ENCODE measurements around the gene SPN.
"Not testable (repeated sequence)": the region's sequence is repeated elsewhere in the genome, so short reads cannot be mapped to it uniquely, and the experiment has no call there.

Gene SPN

GRCh38 chr16:29650771-29651170 is 12.3 kb upstream of the SPN start:
- Histone ChIP-seq H3K27ac (ENCODE audit: low read length) (no peak overlapping the region), H3K4me1 (ENCODE audit: insufficient read depth, low read length) (0 out of 2 replicates have a peak, but pooled peaks cover 2% of the 10 kb centered on the region), H4K20me1 (ENCODE audit: insufficient read depth, low read length) (no peaks in the 10 kb centered on the region), H3K9ac (ENCODE audit: low read depth, low read length) (no peak overlapping the region), H3K27me3 (ENCODE audit: insufficient read depth, low read length, poor library complexity) (no peaks in the 10 kb centered on the region), H3K79me2 (ENCODE audit: insufficient read depth, low read length) (no peaks in the 10 kb centered on the region), H3K9me3 (ENCODE audit: insufficient read depth, low read length, severe bottlenecking) (no peaks in the 10 kb centered on the region), H3K36me3 (ENCODE audit: insufficient read depth, low read length) (no peaks in the 10 kb centered on the region), H3K4me3 (ENCODE audit: low read depth in 1 of 2, low read length in 2 of 2) (no peak overlapping the region), H2AFZ (ENCODE audit: low read depth, low read length) (no peak overlapping the region), H3K4me2 (ENCODE audit: insufficient read depth, low read length) (no peak overlapping the region)
- DNase-seq (no peak), ATAC-seq (ENCODE audit: insufficient read depth, low read depth) (no peak)
- TF ChIP-seq EZH2 (IDR thresholded peaks at IDR 0.05; ENCODE audit: borderline replicate concordance, low read depth, low read length, severe bottlenecking): no peak
- TF ChIP-seq, protein P1, sequence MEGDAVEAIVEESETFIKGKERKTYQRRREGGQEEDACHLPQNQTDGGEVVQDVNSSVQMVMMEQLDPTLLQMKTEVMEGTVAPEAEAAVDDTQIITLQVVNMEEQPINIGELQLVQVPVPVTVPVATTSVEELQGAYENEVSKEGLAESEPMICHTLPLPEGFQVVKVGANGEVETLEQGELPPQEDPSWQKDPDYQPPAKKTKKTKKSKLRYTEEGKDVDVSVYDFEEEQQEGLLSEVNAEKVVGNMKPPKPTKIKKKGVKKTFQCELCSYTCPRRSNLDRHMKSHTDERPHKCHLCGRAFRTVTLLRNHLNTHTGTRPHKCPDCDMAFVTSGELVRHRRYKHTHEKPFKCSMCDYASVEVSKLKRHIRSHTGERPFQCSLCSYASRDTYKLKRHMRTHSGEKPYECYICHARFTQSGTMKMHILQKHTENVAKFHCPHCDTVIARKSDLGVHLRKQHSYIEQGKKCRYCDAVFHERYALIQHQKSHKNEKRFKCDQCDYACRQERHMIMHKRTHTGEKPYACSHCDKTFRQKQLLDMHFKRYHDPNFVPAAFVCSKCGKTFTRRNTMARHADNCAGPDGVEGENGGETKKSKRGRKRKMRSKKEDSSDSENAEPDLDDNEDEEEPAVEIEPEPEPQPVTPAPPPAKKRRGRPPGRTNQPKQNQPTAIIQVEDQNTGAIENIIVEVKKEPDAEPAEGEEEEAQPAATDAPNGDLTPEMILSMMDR (IDR thresholded peaks at IDR 0.05; ENCODE audit: borderline replicate concordance, extremely low read depth, low read length, poor library complexity, severe bottlenecking): no peak

GRCh38 chr16:29651774-29652349 is 11.2 kb upstream of the SPN start:
- no peak overlapping the region for H3K9ac ChIP-seq (ENCODE audit: low read depth, low read length)
- DNase-seq: no peak
- H3K27ac ChIP-seq (ENCODE audit: low read length): no peak overlapping the region
- H3K27me3 ChIP-seq (ENCODE audit: insufficient read depth, low read length, poor library complexity): no peaks in the 10 kb centered on the region
- H2AFZ ChIP-seq (ENCODE audit: low read depth, low read length): no peak overlapping the region
- ATAC-seq (ENCODE audit: insufficient read depth, low read depth): no peak
- H4K20me1 ChIP-seq (ENCODE audit: insufficient read depth, low read length): no peaks in the 10 kb centered on the region
- no peaks in the 10 kb centered on the region for H3K79me2 ChIP-seq (ENCODE audit: insufficient read depth, low read length)
- H3K9me3 ChIP-seq (ENCODE audit: insufficient read depth, low read length, severe bottlenecking): no peaks in the 10 kb centered on the region
- H3K4me2 ChIP-seq (ENCODE audit: insufficient read depth, low read length): no peak overlapping the region
- no peak for TF ChIP-seq EZH2 (IDR thresholded peaks at IDR 0.05; ENCODE audit: borderline replicate concordance, low read depth, low read length, severe bottlenecking)
- TF ChIP-seq, protein P1 (IDR thresholded peaks at IDR 0.05; ENCODE audit: borderline replicate concordance, extremely low read depth, low read length, poor library complexity, severe bottlenecking): no peak
- H3K36me3 ChIP-seq (ENCODE audit: insufficient read depth, low read length): no peaks in the 10 kb centered on the region
- H3K4me3 ChIP-seq (ENCODE audit: low read depth in 1 of 2, low read length in 2 of 2): no peak overlapping the region
- 0 out of 2 replicates have a peak, but pooled peaks cover 2% of the 10 kb centered on the region for H3K4me1 ChIP-seq (ENCODE audit: insufficient read depth, low read length)

- Histone ChIP-seq H3K79me2 (ENCODE audit: insufficient read depth, low read length) (no peaks in the 10 kb centered on the region), H4K20me1 (ENCODE audit: insufficient read depth, low read length) (no peaks in the 10 kb centered on the region), H3K9me3 (ENCODE audit: insufficient read depth, low read length, severe bottlenecking) (no peaks in the 10 kb centered on the region), H3K27me3 (ENCODE audit: insufficient read depth, low read length, poor library complexity) (no peaks in the 10 kb centered on the region), H3K4me2 (ENCODE audit: insufficient read depth, low read length) (no peak overlapping the region), H2AFZ (ENCODE audit: low read depth, low read length) (no peak overlapping the region), H3K27ac (ENCODE audit: low read length) (no peak overlapping the region), H3K36me3 (ENCODE audit: insufficient read depth, low read length) (no peaks in the 10 kb centered on the region), H3K4me1 (ENCODE audit: insufficient read depth, low read length) (0 out of 2 replicates have a peak, but pooled peaks cover 2% of the 10 kb centered on the region), H3K9ac (ENCODE audit: low read depth, low read length) (no peak overlapping the region), H3K4me3 (ENCODE audit: low read depth in 1 of 2, low read length in 2 of 2) (no peak overlapping the region)
- TF ChIP-seq, protein P1 (IDR thresholded peaks at IDR 0.05; ENCODE audit: borderline replicate concordance, extremely low read depth, low read length, poor library complexity, severe bottlenecking): no peak
- TF ChIP-seq EZH2 (IDR thresholded peaks at IDR 0.05; ENCODE audit: borderline replicate concordance, low read depth, low read length, severe bottlenecking): no peak
- ATAC-seq (ENCODE audit: insufficient read depth, low read depth) (no peak), DNase-seq (no peak)
Observed at GRCh38 chr16:29653471-29653870, 9.6 kb upstream of the SPN start.

DNA sequence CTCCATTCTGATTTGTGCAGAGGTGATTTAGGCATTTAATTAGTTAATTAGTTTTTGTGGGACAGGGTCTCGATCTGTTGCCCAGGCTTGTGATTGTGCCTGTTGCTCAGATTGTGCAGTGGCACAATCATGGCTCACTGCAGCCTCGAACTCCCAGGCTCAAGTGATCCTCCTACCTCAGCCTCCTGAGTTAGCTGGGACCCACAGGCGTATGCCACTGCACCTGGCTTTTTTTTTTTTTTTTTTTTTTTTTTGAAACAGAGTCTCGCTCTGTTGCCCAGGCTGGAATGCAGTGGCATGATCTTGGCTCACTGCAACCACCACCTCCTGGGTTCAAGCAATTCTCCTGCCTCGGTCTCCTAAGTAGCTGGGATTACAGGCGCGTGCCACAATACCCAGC is 9.2 kb upstream of the SPN start:
- H3K4me1 ChIP-seq (ENCODE audit: insufficient read depth, low read length); H4K20me1 ChIP-seq (ENCODE audit: insufficient read depth, low read length); H3K27me3 ChIP-seq (ENCODE audit: insufficient read depth, low read length, poor library complexity); H2AFZ ChIP-seq (ENCODE audit: low read depth, low read length); H3K4me3 ChIP-seq (ENCODE audit: low read depth in 1 of 2, low read length in 2 of 2); ATAC-seq (ENCODE audit: insufficient read depth, low read depth); H3K4me2 ChIP-seq (ENCODE audit: insufficient read depth, low read length); H3K9me3 ChIP-seq (ENCODE audit: insufficient read depth, low read length, severe bottlenecking); H3K79me2 ChIP-seq (ENCODE audit: insufficient read depth, low read length); H3K36me3 ChIP-seq (ENCODE audit: insufficient read depth, low read length); H3K27ac ChIP-seq (ENCODE audit: low read length); H3K9ac ChIP-seq (ENCODE audit: low read depth, low read length); DNase-seq: not testable (repeated sequence)

Data from DND-41 (cell line).